ENCODE data around the gene ODAD2.
"Not testable (repeated sequence)": the region's sequence is repeated elsewhere in the genome, so short reads cannot be mapped to it uniquely, and the experiment has no call there.

Gene ODAD2, protein sequence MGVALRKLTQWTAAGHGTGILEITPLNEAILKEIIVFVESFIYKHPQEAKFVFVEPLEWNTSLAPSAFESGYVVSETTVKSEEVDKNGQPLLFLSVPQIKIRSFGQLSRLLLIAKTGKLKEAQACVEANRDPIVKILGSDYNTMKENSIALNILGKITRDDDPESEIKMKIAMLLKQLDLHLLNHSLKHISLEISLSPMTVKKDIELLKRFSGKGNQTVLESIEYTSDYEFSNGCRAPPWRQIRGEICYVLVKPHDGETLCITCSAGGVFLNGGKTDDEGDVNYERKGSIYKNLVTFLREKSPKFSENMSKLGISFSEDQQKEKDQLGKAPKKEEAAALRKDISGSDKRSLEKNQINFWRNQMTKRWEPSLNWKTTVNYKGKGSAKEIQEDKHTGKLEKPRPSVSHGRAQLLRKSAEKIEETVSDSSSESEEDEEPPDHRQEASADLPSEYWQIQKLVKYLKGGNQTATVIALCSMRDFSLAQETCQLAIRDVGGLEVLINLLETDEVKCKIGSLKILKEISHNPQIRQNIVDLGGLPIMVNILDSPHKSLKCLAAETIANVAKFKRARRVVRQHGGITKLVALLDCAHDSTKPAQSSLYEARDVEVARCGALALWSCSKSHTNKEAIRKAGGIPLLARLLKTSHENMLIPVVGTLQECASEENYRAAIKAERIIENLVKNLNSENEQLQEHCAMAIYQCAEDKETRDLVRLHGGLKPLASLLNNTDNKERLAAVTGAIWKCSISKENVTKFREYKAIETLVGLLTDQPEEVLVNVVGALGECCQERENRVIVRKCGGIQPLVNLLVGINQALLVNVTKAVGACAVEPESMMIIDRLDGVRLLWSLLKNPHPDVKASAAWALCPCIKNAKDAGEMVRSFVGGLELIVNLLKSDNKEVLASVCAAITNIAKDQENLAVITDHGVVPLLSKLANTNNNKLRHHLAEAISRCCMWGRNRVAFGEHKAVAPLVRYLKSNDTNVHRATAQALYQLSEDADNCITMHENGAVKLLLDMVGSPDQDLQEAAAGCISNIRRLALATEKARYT

GRCh38 chr10:27998954-27999275 lies at the start of gene ODAD2:
ODAD2 (minus strand) TSS chr10:27999079; CDS start chr10:27995142, 3,937 bp downstream.
- DNase-seq (ENCODE audit: low spot score) (no peak), FAIRE-seq (no peak)

GRCh38 chr10:28047061-28047460 lies 48.2 kb upstream of the ODAD2 start:
- DNase-seq (ENCODE audit: low spot score): no peak
- FAIRE-seq: no peak

GRCh38 chr10:28046579-28046978 lies 47.7 kb upstream of the ODAD2 start:
- FAIRE-seq: no peak

DNA sequence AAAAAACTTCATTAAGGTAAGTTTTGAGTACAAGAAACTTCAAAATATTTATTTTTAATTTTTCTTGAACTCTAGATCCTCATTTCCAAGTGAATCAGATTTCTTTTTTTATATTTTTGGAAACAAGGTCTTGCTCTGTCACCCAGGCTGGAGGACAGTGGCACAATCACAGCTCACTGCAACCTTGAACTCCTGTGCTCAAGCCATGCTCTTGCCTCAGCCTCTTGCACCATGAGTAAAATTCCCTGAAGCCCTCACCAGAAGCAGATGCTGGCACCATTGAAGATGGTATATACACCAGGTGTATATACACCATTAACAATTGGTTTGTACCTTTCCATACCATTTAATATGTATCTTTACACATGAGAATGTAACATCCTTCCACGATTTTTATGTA lies 45.1 kb upstream of the ODAD2 start:
- no peak for FAIRE-seq
- DNase-seq (ENCODE audit: low spot score): no peak

More at GRCh38 chr10:28046579-28046978, 47.7 kb upstream of the ODAD2 start:
- DNase-seq (ENCODE audit: low spot score): no peak

GRCh38 chr10:28036587-28036986 lies 37.7 kb upstream of the ODAD2 start:
- FAIRE-seq: no peak
- DNase-seq (ENCODE audit: low spot score): peak; percentile 26

- FAIRE-seq: no peak
- DNase-seq (ENCODE audit: low spot score): no peak
Observed at GRCh38 chr10:28020993-28021982, 22.4 kb upstream of the ODAD2 start.

DNA sequence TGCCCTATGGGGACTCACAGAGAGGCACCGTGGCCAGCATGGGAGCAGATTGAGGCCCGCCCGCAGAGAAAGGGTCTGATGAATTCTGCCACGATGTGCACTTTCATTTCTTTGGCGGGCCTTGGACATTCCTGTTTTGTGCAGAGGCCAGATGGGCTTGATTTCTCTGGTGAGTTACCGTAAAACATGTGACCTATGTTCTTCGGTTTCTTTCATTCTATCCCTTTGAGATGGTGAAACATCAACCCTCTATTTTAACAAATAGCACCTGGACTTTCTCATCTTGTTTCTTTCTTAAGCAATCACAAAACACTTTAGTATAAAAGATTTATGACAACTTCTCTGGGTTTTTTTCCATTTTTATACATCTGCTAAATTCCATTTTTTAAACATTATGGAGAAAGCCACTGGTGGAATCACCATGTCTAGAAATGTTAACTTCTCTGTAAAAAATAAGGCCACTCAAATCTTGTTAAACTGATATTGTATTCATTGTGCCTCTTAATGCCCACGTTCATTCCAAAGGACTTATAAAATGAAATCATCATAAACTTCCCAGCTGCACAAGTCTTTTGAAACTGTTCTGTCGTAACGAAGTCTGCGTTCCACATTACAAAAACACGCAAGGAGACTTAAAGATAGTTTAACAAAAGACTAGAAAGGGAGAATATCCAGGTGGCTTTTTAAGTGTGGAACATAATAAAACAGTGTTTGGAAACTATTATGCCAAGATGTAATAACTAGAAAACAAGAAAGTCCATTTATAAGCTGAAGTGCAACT lies 21.4 kb upstream of the ODAD2 start:
- DNase-seq (ENCODE audit: low spot score) (no peak), FAIRE-seq (no peak)

- no peak for DNase-seq (ENCODE audit: low spot score)
- FAIRE-seq: no peak
Observed at GRCh38 chr10:28014651-28015050, 15.8 kb upstream of the ODAD2 start.

- DNase-seq (ENCODE audit: low spot score): no peak
Observed at GRCh38 chr10:28012990-28013515, 14.2 kb upstream of the ODAD2 start.

GRCh38 chr10:28010821-28011220 lies 11.9 kb upstream of the ODAD2 start:
- FAIRE-seq (no peak), DNase-seq (ENCODE audit: low spot score) (no peak)

More at GRCh38 chr10:28012990-28013515, 14.2 kb upstream of the ODAD2 start:
- no peak for FAIRE-seq

- FAIRE-seq (no peak), DNase-seq (ENCODE audit: low spot score) (no peak)
Observed at GRCh38 chr10:28008054-28008453, 9.2 kb upstream of the ODAD2 start.

GRCh38 chr10:28001353-28001752 lies 2.5 kb upstream of the ODAD2 start:
- DNase-seq (ENCODE audit: low spot score) (no peak), FAIRE-seq (no peak)

GRCh38 chr10:27998178-27998953 lies 513 bp downstream of the ODAD2 start:
- no peak for DNase-seq (ENCODE audit: low spot score)
- FAIRE-seq: no peak

GRCh38 chr10:27997865-27998177 lies 1.1 kb downstream of the ODAD2 start:
- DNase-seq (ENCODE audit: low spot score): no peak
- FAIRE-seq: no peak

DNA sequence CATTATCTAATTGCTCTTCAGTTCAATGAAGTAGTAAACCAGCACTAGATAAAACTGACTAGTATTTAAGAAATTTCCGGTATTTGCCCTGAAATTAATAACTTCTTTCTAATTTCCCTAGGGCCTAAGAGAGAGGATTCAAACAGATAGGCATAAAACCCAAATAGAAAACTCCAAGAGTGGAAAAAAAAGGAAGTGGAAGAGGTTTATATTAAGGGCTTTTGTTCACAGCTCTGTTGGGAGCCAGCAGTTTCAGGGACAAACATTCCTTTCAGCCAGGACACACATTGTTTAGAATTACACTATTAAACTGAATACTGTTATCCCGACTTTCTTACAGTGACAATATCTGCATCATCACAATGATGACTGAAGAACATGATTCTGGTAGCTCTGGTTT lies 3.6 kb downstream of the ODAD2 start:
- FAIRE-seq (no peak), DNase-seq (ENCODE audit: low spot score) (no peak)

DNA sequence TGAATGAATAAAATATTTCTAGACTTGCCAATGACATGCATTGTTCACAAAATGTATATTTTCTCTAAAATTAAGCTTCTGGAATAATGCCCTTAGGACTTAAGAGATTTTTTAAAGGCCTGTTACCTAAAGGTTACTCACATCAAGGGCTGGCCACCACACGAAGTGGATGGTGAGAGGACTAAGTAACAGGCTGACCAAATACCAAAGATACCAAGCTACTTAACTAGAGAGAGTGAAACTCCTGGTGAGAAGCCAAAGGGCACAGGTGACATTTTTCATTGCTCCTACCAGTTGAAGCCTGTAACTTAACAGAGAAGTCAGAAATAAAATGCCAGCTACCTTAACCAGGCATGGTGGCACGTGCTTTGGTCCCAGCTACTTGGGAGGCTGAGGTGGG lies 9.5 kb downstream of the ODAD2 start:
- not testable (repeated sequence) for FAIRE-seq; DNase-seq (ENCODE audit: low spot score)

DNA sequence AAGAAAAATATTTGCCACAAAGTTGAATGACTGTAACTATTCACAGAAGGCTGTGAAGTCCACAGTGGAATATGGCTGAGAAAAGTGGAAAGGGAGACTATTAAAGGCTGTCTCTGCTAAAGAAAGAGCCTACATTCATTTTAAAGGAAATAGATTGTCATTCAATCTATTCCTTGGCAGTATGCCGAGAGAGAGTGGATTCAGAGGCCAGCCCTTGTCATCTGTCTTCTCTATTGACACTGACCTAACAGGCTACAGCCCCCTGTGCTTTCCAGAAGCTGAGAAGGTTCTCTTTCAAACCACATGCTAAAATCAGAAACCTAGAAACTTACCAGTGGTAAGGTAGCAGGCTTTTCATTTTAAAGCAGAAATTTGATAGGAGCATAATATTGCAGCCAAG lies 12.1 kb downstream of the ODAD2 start:
- no peak for FAIRE-seq

GRCh38 chr10:27982875-27983543 lies 15.9 kb downstream of the ODAD2 start:
- DNase-seq (ENCODE audit: low spot score) (no peak), FAIRE-seq (no peak)

More for the DNA sequence above, 12.1 kb downstream of the ODAD2 start:
- no peak for DNase-seq (ENCODE audit: low spot score)

DNA sequence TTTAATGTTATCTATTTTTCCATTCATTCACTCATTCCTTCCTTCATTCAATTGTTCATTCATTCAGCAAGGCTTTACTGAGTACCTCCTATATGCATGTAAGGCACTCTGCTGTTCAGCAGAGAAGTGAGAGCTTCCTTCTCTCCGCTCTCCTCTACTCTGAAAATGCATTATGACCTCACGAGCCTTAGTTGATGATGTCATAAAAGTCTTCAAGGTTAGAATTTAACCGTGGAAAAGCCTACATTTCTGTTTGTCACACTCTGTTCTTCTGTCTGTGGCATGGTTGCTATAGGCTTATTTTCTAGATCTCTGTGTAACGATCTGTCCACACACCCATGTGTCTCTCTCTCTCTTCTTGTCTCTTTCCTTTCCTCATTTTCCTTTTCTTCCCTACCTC lies 17.1 kb downstream of the ODAD2 start:
- DNase-seq (ENCODE audit: low spot score) (no peak), FAIRE-seq (no peak)
